HG02852 (cell line): Measurements from ENCODE around the gene SLC35E1.
A peak's percentile ranks its signal among the peaks of the same experiment; 100 is the strongest.

ENCODE experiments used
- ATAC-seq: cut with Tn5 transposase; IDR thresholded peaks from one replicate; pipeline ENCODE4 v1.9.1; 2021; ENCODE audit warnings: mild to moderate bottlenecking, moderate library complexity; ENCODE audit not compliant: unreplicated experiment

SLC35E1 gene

DNA sequence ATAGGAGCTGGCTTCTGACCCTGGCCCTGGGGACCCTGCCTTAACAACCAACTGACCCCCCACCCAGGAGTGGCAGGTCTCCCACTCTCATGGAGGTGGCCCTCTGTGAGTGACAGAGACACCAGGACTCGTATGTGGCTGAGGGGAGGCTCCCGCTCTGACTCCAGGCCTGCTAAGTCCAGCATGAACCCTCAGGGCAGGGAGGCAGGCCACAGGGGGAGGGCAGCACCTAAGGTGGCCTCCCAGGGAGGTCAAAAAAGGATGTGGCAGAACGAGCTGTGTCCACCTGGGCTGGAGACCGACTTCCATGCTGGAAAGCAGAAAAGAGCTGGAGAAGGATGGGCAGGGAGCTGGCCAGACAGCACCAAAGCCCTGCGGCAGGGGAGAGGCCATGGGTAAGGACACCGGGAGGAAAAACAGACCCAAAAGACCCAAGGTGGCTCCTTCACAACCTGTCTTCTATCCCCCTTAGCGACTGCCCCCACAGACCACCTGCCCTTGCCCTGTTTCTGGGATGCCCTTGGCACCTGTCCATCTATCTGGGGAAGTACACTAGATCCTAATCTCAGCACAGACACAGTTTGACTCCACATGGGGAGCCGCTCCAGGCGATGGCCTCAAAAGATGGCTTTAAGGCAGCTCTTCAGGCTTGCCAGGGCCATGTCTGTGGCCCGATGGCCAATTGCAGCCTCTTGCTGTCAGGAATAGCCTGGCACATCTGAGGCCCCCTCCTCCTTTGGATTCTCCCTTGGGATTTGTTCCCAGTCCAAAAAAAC, 10.5 kb upstream of the SLC35E1 start:
- no peak for ATAC-seq

DNA sequence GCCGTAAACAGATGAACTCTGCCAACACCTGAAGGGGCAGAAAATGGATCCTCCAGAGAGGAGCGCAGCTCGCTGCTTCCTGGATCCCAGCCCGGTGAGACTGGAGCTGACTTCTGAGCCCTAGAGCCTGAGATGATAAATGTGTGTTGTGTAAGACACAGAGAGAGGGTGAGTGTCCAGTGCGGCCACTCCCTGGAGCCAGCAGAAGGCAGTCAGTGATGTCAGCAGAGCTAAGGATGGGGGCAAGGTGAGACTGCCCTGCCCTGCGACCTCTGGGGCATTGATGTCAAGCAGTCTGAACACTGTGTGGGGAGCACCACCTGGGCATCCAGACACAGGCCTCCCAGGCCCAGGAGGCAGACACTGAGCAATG, 9.7 kb upstream of the SLC35E1 start:
- no peak for ATAC-seq

DNA sequence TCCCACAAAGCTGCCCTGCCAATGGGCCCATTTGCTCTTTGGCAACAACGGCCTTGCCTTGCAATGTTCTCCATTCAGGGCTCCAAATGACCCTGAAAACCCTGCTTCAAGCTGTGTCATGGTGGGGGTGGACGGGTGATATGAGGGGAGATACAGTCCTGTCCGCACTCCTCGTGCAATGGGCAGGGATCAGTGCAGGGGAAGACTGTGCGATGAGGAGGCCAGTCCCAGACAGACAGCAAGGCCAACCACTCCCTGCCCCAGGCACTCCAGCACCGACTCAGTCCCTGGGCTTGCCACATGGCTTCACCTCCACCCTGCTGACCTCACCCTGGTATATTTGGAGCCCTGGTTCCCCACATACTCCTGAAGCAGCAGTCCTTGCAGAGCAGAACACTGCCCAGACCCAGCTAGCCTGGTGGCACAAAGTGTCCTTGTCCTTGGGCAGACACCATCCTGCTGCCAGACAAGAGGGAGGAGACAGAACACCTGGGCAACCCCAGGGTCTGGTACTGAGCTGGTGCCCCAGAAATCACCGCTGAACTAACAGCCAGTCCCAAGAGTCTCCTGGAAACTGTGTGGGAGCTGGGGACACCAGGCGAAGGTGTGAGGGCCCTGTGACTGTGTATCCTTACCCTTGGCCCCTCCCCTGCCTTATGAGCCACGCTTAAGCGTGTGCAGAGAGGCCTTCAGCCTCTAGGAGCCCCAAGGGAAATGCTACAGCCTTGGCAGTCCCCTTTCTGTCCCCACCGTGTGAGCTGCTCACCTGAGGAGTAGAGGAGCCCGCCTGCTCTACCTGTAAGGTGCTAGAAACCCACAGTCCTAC, 9.1 kb upstream of the SLC35E1 start:
- ATAC-seq = no peak

DNA sequence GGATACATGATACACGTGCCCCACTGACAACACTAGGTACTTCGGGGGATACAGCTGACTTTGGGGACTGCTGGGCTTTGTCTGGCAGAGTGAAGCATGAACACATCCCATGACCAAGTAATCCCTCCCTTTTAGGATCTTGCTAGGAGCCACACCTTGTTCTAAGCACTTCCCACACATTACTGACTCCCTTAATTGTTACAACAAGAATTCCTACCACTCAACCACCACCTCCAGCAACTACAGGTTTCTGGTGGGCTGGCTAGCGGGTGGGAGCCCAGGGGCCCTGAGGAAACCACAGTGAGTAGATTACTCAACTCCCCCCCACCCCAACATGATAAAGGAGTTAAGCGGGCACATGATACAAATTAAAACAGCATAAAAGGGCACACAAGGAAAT, 7.2 kb upstream of the SLC35E1 start:
- ATAC-seq = no peak

DNA sequence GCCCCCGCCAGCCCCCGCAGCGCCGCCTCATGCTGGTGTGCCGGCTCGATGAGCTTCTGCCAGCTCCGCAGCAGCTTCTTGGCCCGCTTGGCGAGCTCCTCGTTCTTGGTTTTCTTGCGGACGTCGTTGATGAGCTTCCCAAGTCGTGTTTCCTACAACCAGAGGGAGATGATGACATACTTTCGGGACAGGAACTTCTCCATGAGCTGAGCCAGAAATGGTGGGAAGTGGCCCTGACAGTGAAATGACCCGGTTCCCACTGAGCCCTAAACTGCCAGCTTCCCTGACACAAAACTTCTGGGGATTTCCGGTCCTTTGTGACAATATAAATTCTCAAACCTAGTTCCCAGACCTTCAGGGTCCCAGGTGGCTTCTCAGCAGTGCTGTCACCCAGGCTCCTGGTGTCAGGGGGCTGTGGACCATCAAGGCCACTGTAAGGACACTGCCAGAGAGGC, 5.3 kb upstream of the SLC35E1 start:
- ATAC-seq = no peak

DNA sequence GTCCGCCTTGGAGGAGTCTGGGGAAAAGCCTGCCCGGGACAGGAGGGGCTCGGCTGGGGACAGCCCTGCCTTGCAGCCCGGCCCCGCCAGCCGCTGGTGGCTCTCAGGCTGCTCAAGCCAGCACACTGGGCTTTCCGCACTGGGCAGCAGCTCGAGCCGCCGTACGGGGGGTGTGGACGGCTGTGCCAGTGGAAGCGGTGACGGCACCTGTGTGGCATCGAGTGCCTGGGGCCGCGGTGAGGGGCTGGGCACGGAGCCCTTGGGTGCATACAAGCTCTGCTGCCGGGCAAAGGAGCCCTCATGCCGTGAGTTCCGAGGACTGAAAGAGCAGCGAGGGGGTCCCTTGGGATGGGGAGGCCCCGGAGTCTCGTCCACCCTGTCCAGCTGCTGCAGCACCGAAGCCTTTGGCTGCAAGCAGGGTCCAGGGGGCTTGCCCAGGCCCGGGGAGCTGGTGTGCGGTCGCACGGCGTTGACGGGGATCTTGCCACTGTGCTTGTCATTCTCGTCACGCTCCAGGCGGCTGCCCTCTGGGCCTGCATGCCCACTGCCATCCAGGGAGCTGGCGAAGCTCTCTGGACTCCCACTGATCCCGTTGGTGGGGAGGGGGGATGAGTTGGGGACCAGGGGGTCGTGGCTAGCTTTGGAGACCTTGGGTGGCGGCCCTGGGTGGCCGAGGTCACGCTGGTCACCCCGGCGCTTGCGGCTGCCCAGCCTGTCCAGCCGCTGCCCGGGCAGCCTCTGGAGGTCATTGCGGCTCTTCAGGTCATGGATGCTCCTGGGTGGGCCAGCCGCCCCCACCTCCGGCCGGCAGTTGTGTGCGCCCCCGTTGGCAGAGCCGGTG, 4.7 kb upstream of the SLC35E1 start:
- ATAC-seq = no peak

DNA sequence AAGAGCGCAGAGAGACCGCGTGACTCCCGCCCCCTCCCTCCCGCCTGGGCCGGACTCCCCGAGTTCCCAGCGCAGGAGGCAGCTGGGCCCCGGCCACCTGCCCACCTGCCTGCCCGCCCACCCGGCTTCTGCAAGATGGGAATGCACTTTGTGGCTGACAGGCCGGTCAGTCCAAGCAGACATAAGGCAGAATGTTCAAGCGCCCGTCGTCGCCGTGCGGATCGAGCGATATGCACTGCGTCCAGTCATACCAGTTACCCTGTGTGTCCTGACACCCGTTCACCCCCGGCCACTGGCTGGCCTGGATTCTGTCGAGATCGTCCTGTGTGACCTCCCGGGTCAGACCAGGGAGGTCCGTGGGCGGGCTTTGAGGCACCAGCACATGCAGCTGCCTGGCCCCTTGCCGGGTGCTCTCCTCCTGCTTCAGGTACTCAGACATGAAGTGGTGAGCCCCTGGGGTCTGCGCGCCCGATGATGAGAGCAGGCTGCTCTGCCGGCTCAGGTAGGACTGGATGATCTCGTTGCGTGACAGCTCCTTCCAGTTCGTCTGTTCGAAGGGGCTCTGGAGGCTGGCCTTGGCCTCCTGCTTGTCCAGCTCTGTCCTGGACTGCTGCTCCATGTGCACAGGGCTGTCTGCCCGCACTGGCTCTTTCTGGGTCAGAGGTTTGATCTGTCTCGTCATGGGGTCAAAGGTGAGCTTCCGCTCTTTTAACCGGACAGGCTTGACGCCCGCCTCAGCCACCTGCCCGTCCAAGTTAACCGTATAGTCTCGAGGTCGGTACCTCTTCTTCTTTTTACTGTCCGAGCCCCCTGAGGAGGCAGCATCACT, 3.9 kb upstream of the SLC35E1 start:
- no peak for ATAC-seq

DNA sequence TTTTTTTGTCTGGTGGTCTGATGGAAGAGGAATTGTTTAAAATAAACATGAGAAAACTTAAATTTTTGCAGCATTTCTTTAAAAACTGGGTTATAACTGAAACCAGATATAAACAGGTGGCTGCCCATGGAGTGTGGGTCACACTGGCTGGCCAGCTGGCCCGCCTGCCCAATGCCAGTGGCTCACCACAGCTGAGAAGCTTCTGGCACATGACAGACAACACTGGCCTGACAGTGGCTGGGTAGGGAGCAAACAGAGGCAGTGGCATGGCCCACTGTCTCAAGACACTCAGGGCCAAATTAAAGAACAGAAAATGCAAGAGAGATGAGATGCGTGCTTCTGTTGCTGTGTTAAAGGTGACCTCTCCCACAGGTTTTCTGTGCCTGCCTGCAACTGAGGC, 3.1 kb upstream of the SLC35E1 start:
- no peak for ATAC-seq

DNA sequence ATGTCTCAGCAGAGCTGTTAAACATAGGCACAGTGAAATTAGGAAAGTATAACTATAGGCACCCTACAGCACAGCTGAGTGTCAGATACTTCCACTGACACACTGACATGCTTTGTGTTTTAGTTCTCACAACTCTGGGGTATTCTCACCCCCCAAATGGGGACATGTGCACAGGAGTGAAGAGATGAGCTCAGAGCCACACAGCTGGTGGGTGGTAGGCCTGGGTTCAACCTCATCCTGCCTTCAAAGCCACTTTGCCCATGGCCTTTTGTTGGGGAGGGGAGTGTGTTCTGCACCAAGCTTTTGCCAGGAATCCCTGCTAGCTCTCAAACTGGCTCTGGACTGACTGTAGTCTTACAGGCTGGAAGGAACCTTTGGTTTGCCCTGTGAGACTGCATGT, 1.7 kb upstream of the SLC35E1 start:
- no peak for ATAC-seq

DNA sequence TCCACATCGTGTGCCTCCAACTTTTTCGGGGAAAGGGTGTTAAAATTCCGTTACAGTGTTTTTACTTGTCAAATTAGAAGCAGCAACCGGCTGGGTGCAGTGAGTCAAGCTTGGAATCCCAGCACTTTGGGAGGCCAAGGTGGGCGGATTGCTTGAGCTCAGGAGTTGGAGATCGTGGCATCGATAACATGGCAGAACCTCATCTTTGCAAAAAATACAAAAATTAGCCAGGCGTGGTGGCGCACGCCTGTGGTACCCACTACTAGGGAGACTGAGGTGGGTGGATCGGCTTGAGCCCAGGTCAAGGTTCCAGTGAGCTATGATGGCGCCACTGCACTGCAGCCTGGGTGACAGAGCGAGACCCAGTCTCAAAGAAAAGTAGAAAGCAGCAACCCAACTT, 1.1 kb upstream of the SLC35E1 start:
- no peak for ATAC-seq

DNA sequence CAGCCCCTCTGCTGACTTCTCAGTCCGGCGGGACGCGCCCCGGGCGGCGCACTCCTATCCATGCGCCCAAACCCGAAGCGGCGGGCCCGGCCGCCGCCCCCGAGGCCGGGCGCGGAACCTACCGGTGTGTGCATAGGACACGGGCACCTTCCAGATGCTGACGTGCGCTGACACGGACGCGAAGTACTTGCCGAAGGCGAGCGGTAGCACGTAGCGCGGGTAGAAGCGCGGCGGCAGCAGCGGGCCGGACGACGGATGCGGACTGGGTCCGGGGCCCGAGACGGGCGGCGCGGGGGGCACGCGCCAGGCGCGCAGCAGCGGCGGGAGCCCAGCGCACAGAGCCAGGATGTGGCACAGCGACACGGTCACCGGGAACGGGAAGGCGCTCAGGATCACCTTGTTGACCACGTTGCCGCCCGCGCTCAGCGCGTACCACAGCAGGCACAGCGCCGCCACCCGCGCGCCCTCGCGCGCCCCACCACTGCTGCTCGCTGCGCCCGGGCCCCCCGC, 338 bp downstream of the SLC35E1 start:
- ATAC-seq = peak; percentile 17

DNA sequence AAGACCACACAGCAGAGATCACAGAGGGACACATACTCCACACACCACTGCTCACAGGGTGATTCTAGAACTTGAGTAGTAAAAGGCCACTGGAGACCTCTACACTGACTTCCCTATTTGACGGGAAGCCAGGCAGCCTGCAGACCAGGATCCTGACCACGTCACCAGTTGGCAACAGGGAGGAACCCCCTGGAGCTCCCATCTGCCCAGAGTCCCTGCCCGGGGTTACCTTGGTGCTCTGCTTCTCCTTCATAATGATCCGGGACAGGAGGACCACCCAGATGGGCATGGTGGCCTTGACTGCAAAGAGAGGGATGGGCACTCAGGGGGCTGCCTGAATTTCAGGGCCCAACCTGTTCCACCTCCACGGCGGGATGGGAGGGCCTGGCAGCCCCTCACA, 932 bp downstream of the SLC35E1 start:
- no peak for ATAC-seq

DNA sequence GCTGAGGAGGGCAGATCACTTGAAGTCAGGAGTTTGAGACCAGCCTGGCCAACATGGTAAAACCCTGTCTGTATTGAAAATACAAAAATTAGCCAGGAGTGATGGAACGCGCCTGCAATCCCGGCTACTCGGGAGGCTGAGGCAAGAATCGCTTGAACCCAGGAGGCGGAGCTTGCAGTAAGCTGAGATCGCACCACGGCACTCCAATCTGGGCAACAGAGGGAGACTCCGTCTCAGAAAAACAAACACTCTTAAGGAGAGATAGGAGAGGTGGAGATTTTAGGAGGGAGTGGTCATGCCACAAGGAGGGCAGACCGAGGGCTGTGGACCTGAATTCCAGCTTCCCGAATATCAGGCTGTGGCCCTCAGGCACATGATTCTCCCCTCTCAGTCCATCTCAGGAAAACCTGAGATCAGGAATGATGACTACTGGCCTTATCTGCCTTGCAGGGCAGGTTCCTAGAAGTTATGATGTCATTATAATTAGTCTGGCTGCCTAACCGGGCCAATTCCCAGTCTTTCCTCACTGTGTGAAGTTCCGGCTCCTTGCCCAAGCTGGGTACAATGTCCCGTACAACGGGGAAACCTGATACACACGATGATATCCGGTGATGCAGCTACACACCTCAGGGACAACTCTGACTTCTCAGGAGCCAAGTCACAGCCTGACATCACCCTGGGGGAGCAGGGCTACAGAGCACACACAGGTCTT, 2.5 kb downstream of the SLC35E1 start:
- no peak for ATAC-seq

DNA sequence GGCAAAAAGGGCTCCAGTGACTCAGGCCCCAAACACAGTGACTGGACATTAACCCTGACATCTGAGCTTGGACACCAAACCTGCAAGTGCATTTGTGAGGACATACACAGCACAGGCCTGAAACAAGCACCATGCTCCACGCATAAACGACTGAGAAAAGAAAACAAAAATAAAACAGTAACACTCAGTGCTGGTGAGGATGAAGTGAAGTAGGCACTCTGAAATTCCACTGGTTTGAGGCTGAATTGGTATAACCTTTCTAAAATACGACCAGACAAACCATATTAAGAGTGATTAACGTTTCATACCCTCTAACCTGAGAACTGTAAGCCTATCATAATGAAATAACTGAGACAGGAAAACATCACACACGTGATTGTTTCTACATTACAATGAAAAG, 5.5 kb downstream of the SLC35E1 start:
- ATAC-seq = no peak

DNA sequence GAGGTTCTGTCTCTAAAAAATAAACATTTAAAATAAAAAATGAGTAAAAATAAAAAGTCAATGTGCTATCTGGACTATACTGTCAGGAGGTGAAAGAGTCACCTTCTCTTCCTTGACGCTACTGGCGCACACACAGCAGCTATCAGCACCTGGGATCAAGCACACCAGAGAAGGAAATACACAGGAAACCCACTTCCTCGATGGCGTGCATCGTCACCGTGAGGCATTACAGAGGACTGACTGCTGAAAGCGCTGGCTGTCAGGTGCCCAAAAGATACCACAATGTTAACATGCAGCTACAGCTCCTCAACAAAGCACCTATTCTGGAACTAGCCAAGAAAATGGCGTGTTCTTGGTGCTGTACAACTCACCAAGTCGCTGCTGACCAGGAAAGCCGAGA, 6.1 kb downstream of the SLC35E1 start:
- no peak for ATAC-seq

DNA sequence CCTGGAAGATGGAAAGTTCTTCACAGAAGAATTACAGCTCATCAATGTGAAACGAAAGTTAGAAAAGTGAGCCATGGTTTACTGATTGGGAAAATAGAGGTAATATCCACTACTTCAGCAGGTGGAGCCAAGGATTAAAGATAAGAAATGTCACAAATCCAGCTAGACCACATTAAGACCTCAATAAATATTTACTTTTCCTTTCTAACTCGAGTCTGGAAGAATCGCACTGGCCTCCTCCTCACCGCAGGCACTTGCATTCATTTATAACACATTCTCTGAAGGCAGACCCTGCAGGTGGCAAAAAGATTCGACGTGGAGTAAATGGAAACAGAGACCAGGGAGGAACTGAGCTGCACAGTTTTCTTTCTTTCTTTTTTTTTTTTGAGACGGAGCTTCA, 7.4 kb downstream of the SLC35E1 start:
- no peak for ATAC-seq

DNA sequence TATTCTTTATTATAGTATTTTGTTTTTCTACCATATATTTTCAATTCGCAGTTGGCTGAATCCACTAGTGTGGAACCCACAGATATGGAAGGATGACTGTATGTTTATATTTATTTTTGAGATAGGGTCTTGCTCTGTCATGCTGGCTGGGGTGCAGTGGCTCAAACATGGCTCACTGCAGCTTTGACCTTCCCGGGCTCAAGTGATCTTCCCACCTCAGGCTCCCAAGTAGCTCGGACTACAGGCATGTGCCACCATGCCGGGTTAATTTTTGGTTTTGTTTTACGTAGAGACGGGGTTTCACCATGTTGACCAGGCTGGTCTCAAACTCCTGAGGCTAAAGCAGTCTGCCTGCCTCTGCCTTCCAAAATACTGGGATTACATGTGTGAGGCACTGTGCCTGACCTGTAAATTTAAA, 9.6 kb downstream of the SLC35E1 start:
- no peak for ATAC-seq

DNA sequence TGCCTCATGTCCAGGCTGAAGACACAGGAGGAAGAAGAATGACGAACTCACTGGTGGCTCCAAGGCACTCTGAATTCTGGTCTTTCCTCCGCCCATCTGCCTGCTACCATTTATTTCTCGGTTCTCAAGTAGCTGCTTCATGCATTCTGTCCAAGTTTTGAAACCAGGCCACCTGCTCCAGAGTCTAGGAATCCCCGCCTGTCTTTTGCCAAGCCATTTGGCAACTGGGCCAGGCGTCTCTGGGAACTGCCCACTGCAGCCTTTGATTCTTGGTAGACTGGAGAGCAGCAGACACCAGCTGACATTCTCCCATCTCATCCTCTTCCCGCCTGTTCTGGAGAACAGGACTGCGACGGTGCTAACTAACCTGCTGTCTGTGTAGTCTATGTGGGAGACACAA, 10.8 kb downstream of the SLC35E1 start:
- no peak for ATAC-seq

DNA sequence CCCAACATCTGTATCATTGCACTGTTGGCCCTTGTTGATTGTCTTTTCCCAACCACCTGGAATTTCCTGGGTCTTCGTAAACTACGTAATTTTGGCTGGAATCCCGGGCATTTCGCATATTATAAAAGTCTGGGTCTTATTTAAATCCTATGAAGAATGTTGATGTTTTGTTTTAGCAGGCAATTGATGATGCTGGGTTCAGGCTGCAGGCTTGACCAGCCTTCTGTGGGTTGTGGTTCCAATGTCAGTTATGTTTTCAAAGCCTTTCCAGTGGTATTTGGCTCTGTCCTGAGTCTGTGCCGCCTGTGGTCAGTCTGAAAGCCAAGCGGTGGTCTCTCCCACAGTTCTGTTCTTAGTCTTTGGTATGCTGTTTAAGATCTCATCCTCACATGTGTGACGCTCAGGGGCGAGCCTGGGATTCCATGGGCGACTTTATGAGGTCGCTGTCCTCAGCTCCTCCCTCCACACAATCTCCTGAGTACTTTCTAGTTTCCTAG, 12.4 kb downstream of the SLC35E1 start:
- no peak for ATAC-seq

DNA sequence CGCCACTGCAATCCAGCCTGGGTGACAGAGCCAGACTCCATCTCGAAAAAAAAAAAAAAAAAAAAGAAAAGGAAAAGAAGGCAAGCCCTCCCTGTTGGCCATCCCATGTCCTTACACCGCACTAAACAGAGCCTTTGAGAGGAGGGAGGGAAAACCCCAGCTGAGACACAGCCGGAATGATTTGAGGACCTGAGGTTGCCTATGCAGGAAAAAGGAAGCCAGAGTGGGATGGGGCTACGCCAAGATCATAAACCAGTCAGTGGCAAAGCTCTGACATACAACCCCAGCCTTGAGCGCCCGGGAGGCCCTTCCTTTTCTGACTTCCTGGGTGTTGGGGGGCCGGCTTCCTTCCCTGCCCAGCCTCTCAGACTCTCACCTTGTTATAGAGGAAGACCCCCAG, 17.4 kb downstream of the SLC35E1 start:
- no peak for ATAC-seq
